ENCODE data around the gene KIAA1755.
A peak's percentile ranks its signal among the peaks of the same experiment; 100 is the strongest.

The KIAA1755 gene

GRCh38 chr20:38243709-38244020 lies 16.9 kb downstream of the KIAA1755 start:
- peak overlapping the region; percentile 81 for H3K27ac ChIP-seq
- H3K9me3 ChIP-seq = peaks cover 17% of the 10 kb centered on the region
- peaks cover 37 to 45% of the 10 kb centered on the region in 2 experiments for H3K4me1 ChIP-seq (ENCODE audit: control insufficient read depth in 1 of 2, insufficient read depth in 1 of 2, low read depth in 1 of 2, low read length in 1 of 2)
- TF ChIP-seq, protein P1, sequence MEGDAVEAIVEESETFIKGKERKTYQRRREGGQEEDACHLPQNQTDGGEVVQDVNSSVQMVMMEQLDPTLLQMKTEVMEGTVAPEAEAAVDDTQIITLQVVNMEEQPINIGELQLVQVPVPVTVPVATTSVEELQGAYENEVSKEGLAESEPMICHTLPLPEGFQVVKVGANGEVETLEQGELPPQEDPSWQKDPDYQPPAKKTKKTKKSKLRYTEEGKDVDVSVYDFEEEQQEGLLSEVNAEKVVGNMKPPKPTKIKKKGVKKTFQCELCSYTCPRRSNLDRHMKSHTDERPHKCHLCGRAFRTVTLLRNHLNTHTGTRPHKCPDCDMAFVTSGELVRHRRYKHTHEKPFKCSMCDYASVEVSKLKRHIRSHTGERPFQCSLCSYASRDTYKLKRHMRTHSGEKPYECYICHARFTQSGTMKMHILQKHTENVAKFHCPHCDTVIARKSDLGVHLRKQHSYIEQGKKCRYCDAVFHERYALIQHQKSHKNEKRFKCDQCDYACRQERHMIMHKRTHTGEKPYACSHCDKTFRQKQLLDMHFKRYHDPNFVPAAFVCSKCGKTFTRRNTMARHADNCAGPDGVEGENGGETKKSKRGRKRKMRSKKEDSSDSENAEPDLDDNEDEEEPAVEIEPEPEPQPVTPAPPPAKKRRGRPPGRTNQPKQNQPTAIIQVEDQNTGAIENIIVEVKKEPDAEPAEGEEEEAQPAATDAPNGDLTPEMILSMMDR (IDR thresholded peaks at IDR 0.05) = no peak
- no peaks in the 10 kb centered on the region for H3K36me3 ChIP-seq
- H3K27me3 ChIP-seq = no peaks in the 10 kb centered on the region
- peak overlapping the region; percentile 43 to 48 for H3K4me3 ChIP-seq (ENCODE audit: low read depth in 1 of 2, low read length in 1 of 2)

DNA sequence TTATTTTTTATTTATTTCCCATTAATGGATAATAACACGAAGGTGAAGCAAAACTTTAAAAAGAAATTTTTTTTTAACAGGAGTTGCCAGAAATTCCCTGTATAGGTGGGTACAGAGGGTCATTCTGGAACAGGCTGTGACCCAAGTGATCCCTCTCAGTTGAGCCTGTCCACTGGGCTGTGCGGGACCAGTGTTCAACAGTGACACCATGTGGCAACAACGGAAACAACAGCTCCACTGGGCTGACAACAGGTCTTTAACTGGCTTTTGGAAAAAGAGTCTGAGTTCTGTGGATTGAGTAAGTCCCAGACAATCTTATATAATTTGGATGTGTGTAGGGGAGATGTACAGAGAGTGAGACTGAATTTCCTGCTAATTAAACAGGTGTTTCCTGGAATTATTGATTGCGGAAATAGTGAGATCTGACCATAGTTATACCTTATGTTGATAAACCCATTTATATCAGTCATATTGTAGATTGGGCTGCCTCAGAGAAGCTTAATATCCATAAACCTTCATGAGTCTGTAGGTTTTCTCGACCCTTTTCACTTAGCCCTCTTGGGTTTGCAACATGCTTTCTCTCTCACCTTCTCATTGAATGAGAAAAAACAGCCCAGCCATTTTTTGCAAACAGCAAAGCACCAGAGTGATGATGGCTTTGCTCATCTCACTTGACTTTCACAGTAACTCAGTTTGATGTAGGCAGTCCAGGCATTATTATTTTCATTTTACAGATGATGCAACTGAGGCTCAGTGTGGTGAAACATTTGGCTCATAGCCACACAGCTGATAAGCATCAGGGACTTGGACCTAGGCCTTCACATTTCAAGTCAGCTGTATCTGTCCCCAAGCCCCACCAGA lies 17.5 kb downstream of the KIAA1755 start:
- peak overlapping the region; percentile 43 to 48 for H3K4me3 ChIP-seq (ENCODE audit: low read depth in 1 of 2, low read length in 1 of 2)
- TF ChIP-seq, protein P1 (IDR thresholded peaks at IDR 0.05) = peak; percentile 57
- no peaks in the 10 kb centered on the region for H3K27me3 ChIP-seq
- peaks cover 17% of the 10 kb centered on the region for H3K9me3 ChIP-seq
- H3K36me3 ChIP-seq = no peaks in the 10 kb centered on the region
- peaks cover 37 to 45% of the 10 kb centered on the region in 2 experiments for H3K4me1 ChIP-seq (ENCODE audit: control insufficient read depth in 1 of 2, insufficient read depth in 1 of 2, low read depth in 1 of 2, low read length in 1 of 2)
- peak overlapping the region; percentile 81 for H3K27ac ChIP-seq

DNA sequence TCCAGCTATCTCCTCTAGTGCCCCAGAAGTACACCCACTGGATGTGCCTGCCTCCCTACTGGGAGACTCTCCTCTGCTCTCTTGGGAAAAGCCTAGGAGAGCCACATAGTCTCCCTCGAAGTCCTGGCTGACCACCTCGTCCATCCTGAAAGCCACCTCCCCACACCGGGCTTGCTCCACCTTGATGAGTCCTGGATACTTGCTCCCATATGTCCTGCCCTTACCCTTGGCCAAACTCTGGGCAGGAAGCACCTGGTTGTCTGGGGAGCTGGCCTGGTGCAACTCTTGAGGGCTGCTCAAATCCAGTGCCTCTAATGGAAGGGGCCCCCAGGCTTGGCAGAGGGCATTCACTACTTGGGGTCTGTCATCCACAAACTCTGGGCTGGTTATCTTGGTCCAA lies 19.3 kb downstream of the KIAA1755 start:
- H3K9me3 ChIP-seq = peaks cover 17% of the 10 kb centered on the region
- H3K4me1 ChIP-seq (ENCODE audit: control insufficient read depth in 1 of 2, insufficient read depth in 1 of 2, low read depth in 1 of 2, low read length in 1 of 2) = peaks cover 29 to 36% of the 10 kb centered on the region in 2 experiments
- no peaks in the 10 kb centered on the region for H3K27me3 ChIP-seq
- H3K27ac ChIP-seq = no peak overlapping the region
- TF ChIP-seq, protein P1 (IDR thresholded peaks at IDR 0.05) = no peak
- H3K4me3 ChIP-seq (ENCODE audit: low read depth in 1 of 2, low read length in 1 of 2) = no peak overlapping the region
- no peaks in the 10 kb centered on the region for H3K36me3 ChIP-seq

DNA sequence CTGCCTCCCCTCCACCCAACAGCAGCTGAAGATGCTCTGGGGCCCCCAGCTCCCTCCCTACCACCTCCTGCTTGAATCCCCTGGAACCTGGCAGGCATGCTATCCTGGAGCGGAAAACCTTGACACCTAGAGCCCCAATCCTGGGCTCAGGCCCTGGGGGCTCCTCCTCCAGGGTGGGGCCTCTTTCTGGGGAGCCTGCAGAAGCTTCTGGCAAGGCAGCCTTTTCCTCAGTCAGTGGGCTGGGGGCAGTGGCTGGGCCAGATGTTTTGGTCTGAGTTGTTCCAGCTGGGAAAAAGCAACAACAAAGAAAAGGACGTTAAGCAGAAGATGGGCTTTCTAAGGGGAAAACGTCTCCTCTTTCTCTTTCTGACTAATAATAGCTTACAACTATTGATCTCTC lies 21.1 kb downstream of the KIAA1755 start:
- TF ChIP-seq, protein P1 (IDR thresholded peaks at IDR 0.05) = no peak
- Histone ChIP-seq H3K4me3 (ENCODE audit: low read depth in 1 of 2, low read length in 1 of 2) (no peak overlapping the region), H3K27me3 (no peaks in the 10 kb centered on the region), H3K4me1 (ENCODE audit: control insufficient read depth in 1 of 2, insufficient read depth in 1 of 2, low read depth in 1 of 2, low read length in 1 of 2) (peaks cover 12 to 21% of the 10 kb centered on the region in 2 experiments), H3K27ac (no peak overlapping the region), H3K9me3 (peaks cover 17% of the 10 kb centered on the region), H3K36me3 (no peaks in the 10 kb centered on the region)

DNA sequence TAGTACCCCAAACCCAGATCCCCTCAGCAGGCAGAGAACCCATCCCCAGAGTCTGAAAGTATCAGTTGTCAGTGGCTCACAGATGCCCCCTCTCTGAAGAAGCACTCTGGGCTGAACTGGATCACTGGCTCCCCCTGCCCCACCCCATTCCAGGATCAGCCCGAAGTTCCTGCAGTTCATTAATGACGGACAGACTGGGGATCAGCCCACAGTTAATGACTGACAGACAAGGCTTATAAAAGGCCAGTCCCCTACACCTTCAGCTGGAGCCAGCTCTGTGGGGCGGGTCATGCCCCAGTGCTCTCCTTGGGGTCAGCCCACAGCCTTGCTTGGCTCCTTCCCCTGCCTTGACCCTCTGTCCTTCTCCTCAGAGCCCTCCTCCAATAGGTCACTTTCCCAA lies 21.7 kb downstream of the KIAA1755 start:
- Histone ChIP-seq H3K4me3 (ENCODE audit: low read depth in 1 of 2, low read length in 1 of 2) (no peak overlapping the region), H3K4me1 (ENCODE audit: control insufficient read depth in 1 of 2, insufficient read depth in 1 of 2, low read depth in 1 of 2, low read length in 1 of 2) (peaks cover 6 to 15% of the 10 kb centered on the region in 2 experiments), H3K27ac (no peak overlapping the region), H3K9me3 (peaks cover 17% of the 10 kb centered on the region), H3K36me3 (no peaks in the 10 kb centered on the region), H3K27me3 (no peaks in the 10 kb centered on the region)
- TF ChIP-seq, protein P1 (IDR thresholded peaks at IDR 0.05) = no peak
